GM12878 (cell line): Measurements from ENCODE around the gene BEAN1. TPM values are rescaled to one million over a fixed set of nuclear protein-coding genes. Genes with fewer than 3 reads are reported as not detected.

Experiments used
- ATAC-seq: fragments of 200-7000 bp; cut with Tn5 transposase; 3 replicates; pipeline ENCODE4 v1.9.1; 2020; ENCODE audit warnings: mild to moderate bottlenecking, moderate library complexity
- BruUV-seq: library from RNA; stranded (reverse); fragments of 400-500 nt; replicated peaks from 2 replicates; lab custom pipeline; 2021; lab: Mats Ljungman, UMichigan
- CTCF ChIA-PET: fragments of 300-600 bp; sonication (Branson Sonifier 250); formaldehyde crosslinking; extraction: SDS; loops from one replicate; lab custom pipeline; 2021; ENCODE audit warnings: inconsistent platforms; lab: Yijun Ruan, JAX
- POLR2A ChIA-PET: fragments of 350-600 bp; formaldehyde crosslinking; extraction: SDS; loops from one replicate; lab custom pipeline; 2021; ENCODE audit warnings: inconsistent platforms; lab: Charles Lee
- RAD21 ChIA-PET: fragments of 300-600 bp; sonication (Branson Sonifier 250); formaldehyde crosslinking; loops from one replicate; lab custom pipeline; 2023; ENCODE audit warnings: antibody characterized with exemption; ENCODE audit not compliant: unreplicated experiment; lab: Charles Lee
- SMC1A ChIA-PET: fragments of 300-600 bp; sonication (Branson Sonifier 250); formaldehyde crosslinking; loops from one replicate; lab custom pipeline; 2023; ENCODE audit not compliant: unreplicated experiment, uncharacterized antibody; lab: Charles Lee
- DNase-seq: peaks from one replicate; pipeline ENCODE4 v3.0.0-alpha.2; 2011; ENCODE audit warnings: low read depth, low spot score
- FAIRE-seq: peaks from 3 replicates; lab custom pipeline; 2011; peaks lifted over from hg19 to GRCh38; lab: Jason Lieb, UNC
- H2AFZ ChIP-seq: 2 replicates; pipeline ENCODE4 v1.6.0; 2011; ENCODE audit warnings: low read depth, low read length, control low read depth; ENCODE audit not compliant: control insufficient read depth
- H3K27ac ChIP-seq: 2 replicates; pipeline ENCODE4 v1.5.1; 2011; ENCODE audit warnings: control low read depth; ENCODE audit not compliant: control insufficient read depth, insufficient read depth
- H3K27me3 ChIP-seq, 2 experiments: replicated peaks in 1 of 2; 2 replicates each; pipeline versions ENCODE4 v1.6.0 to v1.6.1; 2011; ENCODE audit warnings: low read length in 1 of 2; ENCODE audit not compliant: control insufficient read depth in 2 of 2, insufficient read depth in 2 of 2
- H3K36me3 ChIP-seq, 2 experiments: 2 replicates each; pipeline ENCODE4 v1.5.1; 2011; ENCODE audit warnings: low read length in 1 of 2; ENCODE audit not compliant: control insufficient read depth in 2 of 2, insufficient read depth in 2 of 2
- H3K4me1 ChIP-seq: 2 replicates; pipeline ENCODE4 v1.6.1; 2011; ENCODE audit warnings: mild to moderate bottlenecking, low read length, moderate library complexity, mixed read lengths; ENCODE audit not compliant: control insufficient read depth, insufficient read depth
- H3K4me2 ChIP-seq: 2 replicates; pipeline ENCODE4 v1.6.0; 2011; ENCODE audit warnings: control low read depth; ENCODE audit not compliant: control insufficient read depth, insufficient read depth
- H3K4me3 ChIP-seq: fragments of 200-600 bp; sonication (generic); 2 replicates; pipeline ENCODE4 v1.5.1; 2016
- H3K79me2 ChIP-seq: 2 replicates; pipeline ENCODE4 v1.6.0; 2011; ENCODE audit warnings: low read length; ENCODE audit not compliant: control insufficient read depth, insufficient read depth
- H3K9ac ChIP-seq: 2 replicates; pipeline ENCODE4 v1.8.0; 2011; ENCODE audit warnings: low read length, control low read depth, mixed read lengths; ENCODE audit not compliant: control insufficient read depth, insufficient read depth
- H3K9me3 ChIP-seq: replicated peaks from 3 replicates; pipeline ENCODE4 v1.5.1; 2011; ENCODE audit warnings: mild to moderate bottlenecking, low read length; ENCODE audit not compliant: control insufficient read depth, insufficient read depth
- H4K20me1 ChIP-seq: 2 replicates; pipeline ENCODE4 v1.6.0; 2011; ENCODE audit not compliant: control insufficient read depth, insufficient read depth
- BCL11A ChIP-seq: IDR thresholded peaks from 2 replicates; pipeline ENCODE4 v1.6.1; 2011; ENCODE audit warnings: low read depth, low read length
- CBFB ChIP-seq: IDR thresholded peaks from 2 replicates; pipeline ENCODE4 v1.6.1; 2016; ENCODE audit warnings: antibody characterized with exemption, low read depth
- E4F1 ChIP-seq: fragments of 450-650 bp; IDR thresholded peaks from 2 replicates; pipeline ENCODE4 v1.6.1; 2018; ENCODE audit warnings: borderline replicate concordance, mild to moderate bottlenecking; ENCODE audit not compliant: partially characterized antibody
- EZH2 ChIP-seq: IDR thresholded peaks from 2 replicates; pipeline ENCODE4 v1.6.1; 2012; ENCODE audit warnings: low read depth, mild to moderate bottlenecking, control low read depth, inconsistent platforms, low read length, borderline replicate concordance; ENCODE audit not compliant: control insufficient read depth
- NFIC ChIP-seq: IDR thresholded peaks from 2 replicates; pipeline ENCODE4 v1.6.1; 2012; ENCODE audit warnings: low read depth, mild to moderate bottlenecking, inconsistent platforms, low read length, moderate library complexity
- PKNOX1 ChIP-seq: fragments of 450-650 bp; IDR thresholded peaks from 2 replicates; pipeline ENCODE4 v1.6.1; 2016; ENCODE audit warnings: mild to moderate bottlenecking
- SUZ12 ChIP-seq: fragments of 200-600 bp; sonication (generic); IDR thresholded peaks from one replicate; pipeline ENCODE4 v1.6.1; 2018; ENCODE audit warnings: antibody characterized with exemption, mild to moderate bottlenecking; ENCODE audit not compliant: unreplicated experiment
- ZNF592 ChIP-seq: fragments of 450-650 bp; IDR thresholded peaks from 2 replicates; pipeline ENCODE4 v1.6.1; 2017; ENCODE audit warnings: mild to moderate bottlenecking, moderate library complexity
- WGBS: methylation state at CpG from one replicate; pipeline ENCODE4 v1.1.6; 2016; ENCODE audit warnings: low lambda C conversion rate; ENCODE audit not compliant: insufficient replicate concordance, insufficient coverage; ENCODE audit errors: missing lambda C conversion rate; 5-methylcytosine and 5-hydroxymethylcytosine counted together
- in situ Hi-C: fragments of 300-500 bp; cut with MboI; formaldehyde crosslinking; loops from 9 replicates; pipeline ENCODE4 v1.14.3; 2018; ENCODE audit warnings: mixed read lengths
- intact Hi-C: fragments of 100-400 bp; cut with micrococcal nuclease; formaldehyde crosslinking; loops from one replicate; pipeline ENCODE4 v1.14.2; 2022; ENCODE audit not compliant: unreplicated experiment
- polyA plus RNA-seq, 11 experiments: library from polyadenylated mRNA; depleted of rRNA in 4 of 11; unstranded in 6 of 11; stranded (reverse) in 5 of 11; fragments of >200 nt; fragmentation: Nextera tagmentation in 4 of 11; fragmentation: Illumina TruSeq in 1 of 11; extraction: Ambion mirVana in 4 of 11; extraction: Trizol in 1 of 11; gene quantifications; 1 replicate in 1 of 11; 2 replicates in 10 of 11; pipeline versions ENCODE4 v1.2.1 to v1.2.3, GENCODE V29; 2011 to 2016; ENCODE audit warnings: inconsistent platforms in 2 of 11, missing spikeins in 2 of 11, low read depth in 1 of 11
- total RNA-seq, 4 experiments: library from RNA; depleted of rRNA in 3 of 4; stranded (reverse); fragments of >200 nt in 3 of 4; fragmentation: Illumina TruSeq in 1 of 4; extraction: Trizol in 1 of 4; gene quantifications; 2 replicates each; pipeline versions ENCODE4 v1.2.1 to v1.2.3, GENCODE V29; 2013 to 2021
- TF ChIP-seq, protein P1 (sequence below): IDR thresholded peaks from 2 replicates; pipeline ENCODE4 v1.6.1; 2011; ENCODE audit warnings: borderline replicate concordance, low read depth, mild to moderate bottlenecking, moderate library complexity, low read length; ENCODE audit not compliant: insufficient read depth, poor library complexity, severe bottlenecking

Gene BEAN1
- total and polyA plus RNA-seq, 10 of the 15 experiments (the other 5 are each of a cell fraction or from before 2014, with no cell fraction given) = not detected

DNA sequence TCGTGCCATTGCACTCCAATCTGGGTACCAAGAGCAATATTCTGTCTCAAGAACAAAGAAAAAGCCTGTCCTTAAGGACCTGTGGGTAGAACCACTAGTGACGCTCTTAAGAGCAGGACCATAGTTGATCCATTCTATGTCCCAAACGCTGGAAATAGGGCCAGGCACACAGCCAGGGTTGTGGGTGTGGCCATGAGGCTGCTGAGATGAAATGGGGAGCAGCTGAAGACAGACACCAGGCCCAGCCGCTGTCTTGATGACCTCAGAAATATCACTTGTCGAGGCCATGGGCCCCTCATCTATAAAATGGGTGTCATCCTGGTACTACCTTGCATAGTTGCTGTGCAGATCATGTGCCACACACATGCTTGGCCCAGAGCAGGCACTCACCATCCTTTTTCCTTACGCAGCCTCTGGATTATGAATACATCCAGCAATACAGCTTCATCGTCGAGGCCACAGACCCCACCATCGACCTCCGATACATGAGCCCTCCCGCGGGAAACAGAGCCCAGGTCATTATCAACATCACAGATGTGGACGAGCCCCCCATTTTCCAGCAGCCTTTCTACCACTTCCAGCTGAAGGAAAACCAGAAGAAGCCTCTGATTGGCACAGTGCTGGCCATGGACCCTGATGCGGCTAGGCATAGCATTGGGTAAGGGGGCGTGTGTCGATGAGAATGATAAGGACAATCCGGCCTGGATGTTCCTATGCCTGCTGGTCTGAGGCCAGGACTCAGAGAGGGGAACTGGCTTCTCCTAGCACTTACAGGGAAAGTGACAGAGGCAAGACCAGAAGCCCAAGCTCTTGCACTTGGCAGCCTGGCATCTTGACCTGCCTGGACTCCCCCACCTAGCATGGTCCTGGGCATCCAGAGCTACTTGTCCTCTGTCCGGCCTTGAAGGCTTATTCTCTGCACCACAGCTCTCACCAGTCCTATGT lies 35.1 kb upstream of the BEAN1 start (continued):
- TF ChIP-seq ZNF592 (no peak), SUZ12 (no peak)

GRCh38 chr16:66395806-66396555 lies 31.1 kb upstream of the BEAN1 start:
- ATAC-seq = no peak
- Histone ChIP-seq H3K4me2 (no peak overlapping the region), H3K36me3 (no peaks in the 10 kb centered on the region), H2AFZ (no peak overlapping the region), H3K79me2 (no peaks in the 10 kb centered on the region), H3K4me1 (no peaks in the 10 kb centered on the region), H4K20me1 (no peaks in the 10 kb centered on the region), H3K27me3 (peaks cover 0 to 1% of the 10 kb centered on the region in 2 experiments; a peak in 3 of 4 replicates), H3K9me3 (no peaks in the 10 kb centered on the region), H3K4me3 (no peak overlapping the region), H3K27ac (no peak overlapping the region), H3K9ac (no peak overlapping the region)
- BruUV-seq = no TSS peak
- ChIA-PET CTCF (interaction anchor here (1.2 to 1.7 kb wide), 2 partner anchors 10 to 38 kb away, joined by 3 to 6 read pairs; no protein-coding TSS in a partner anchor), SMC1A (no interaction called here), RAD21 (no interaction called here), POLR2A (no interaction called here)
- no peak for FAIRE-seq
- in situ Hi-C loops (no loop called here), intact Hi-C loops (no loop called here)
- 28% methylated on average over 7 of the region's 7 CpGs for WGBS
- no peak for DNase-seq
- TF ChIP-seq NFIC (no peak), E4F1 (no peak), EZH2 (no peak), BCL11A (no peak), PKNOX1 (no peak), CBFB (no peak)
- TF ChIP-seq, protein P1, sequence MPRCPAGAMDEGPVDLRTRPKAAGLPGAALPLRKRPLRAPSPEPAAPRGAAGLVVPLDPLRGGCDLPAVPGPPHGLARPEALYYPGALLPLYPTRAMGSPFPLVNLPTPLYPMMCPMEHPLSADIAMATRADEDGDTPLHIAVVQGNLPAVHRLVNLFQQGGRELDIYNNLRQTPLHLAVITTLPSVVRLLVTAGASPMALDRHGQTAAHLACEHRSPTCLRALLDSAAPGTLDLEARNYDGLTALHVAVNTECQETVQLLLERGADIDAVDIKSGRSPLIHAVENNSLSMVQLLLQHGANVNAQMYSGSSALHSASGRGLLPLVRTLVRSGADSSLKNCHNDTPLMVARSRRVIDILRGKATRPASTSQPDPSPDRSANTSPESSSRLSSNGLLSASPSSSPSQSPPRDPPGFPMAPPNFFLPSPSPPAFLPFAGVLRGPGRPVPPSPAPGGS = no peak
